ENCODE measurements around the gene GPSM3. TPM values are rescaled to one million over a fixed set of nuclear protein-coding genes. Genes with fewer than 3 reads are reported as not detected.

The GPSM3 gene
- polyA plus RNA-seq, 4 donors, result 6.0 to 31.3 (median 14.0) TPM

DNA sequence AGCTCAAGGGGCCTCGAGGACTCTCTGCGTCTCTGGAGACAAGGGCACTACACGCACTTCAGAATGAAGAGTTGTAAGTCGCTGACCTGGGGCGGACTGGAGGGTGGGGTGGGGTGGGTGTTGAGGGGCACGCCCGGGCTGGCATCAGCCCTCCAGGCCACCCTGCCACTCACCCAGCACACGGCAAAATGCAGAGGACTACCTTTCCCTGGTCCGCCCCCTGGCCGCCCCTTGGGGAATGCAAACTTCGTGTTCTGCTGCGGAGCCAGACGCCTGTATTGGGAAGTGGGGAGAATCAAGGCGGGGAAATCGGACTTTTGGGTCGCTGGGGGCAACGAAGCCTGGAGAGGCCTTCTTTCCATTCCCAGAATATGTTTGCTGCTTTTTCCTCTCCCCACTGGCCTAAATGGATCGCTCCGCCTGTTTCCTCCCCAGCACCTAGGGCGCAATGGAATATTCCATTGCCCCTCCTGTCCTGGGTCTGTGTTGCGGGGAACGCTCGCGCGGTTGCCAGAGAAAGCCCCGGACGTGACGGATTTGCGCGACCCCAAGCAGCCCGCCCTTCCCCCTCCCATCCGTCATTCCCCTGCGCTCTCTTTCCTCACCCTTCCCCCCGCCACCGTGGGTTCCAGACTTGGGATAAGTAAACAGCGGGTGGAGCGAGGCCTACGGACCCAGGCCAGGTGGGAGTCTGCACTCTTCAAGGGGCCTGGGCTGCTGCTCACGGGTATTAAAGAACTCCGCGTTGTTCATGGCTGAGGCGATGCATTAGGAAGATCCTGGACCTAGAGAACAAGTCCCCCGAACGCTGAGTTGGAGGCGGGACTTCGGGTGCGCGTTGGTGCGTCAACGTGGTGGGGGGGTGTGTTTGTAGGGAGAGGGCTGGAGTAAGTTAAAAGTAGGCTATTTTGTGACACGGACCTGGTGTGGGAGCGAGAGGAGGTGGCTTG lies 38.6 kb downstream of the GPSM3 start, which contains the start of gene PPT2:
Gene PPT2 (plus strand): TSS at position 578 of the 950 bp plus-strand sequence. CDS start 454 bp downstream, outside the sequence.
- DNase-seq (peak; percentile 75 to 93), FAIRE-seq (no peak)
- Histone ChIP-seq H3K9me3 (ENCODE audit: control insufficient read depth in 2 of 2, insufficient read depth in 1 of 2, low read depth in 1 of 2, low read length in 1 of 2) (no peaks in the 10 kb centered on the region), H3K27ac (ENCODE audit: low read depth in 1 of 3, low read length in 2 of 3) (peak within 1 kb of the TSS; percentile 58 to 96 (median 91)), H3K36me3 (ENCODE audit: control insufficient read depth in 3 of 3, insufficient read depth in 2 of 3, low read depth in 1 of 3, low read length in 3 of 3) (peaks cover 0 to 33% (median 0%) of the 10 kb centered on the region in 3 donors), H3K4me3 (ENCODE audit: low read depth in 1 of 3, low read length in 3 of 3) (peak within 1 kb of the TSS; percentile 67 to 95 (median 81)), H3K4me1 (ENCODE audit: control insufficient read depth in 3 of 3, insufficient read depth in 2 of 3, low read depth in 1 of 3, low read length in 2 of 3) (peaks cover 0 to 38% (median 4%) of the 10 kb centered on the region in 3 donors), H3K27me3 (ENCODE audit: control insufficient read depth in 3 of 3, insufficient read depth in 3 of 3, low read length in 3 of 3) (peaks cover 0 to 11% (median 2%) of the 10 kb centered on the region in 3 donors)
- WGBS, 3 donors, result 0 to 4% (median 1%) methylated on average over 52 of the region's 52 CpGs

GRCh38 chr6:32152769-32153563 lies 39.5 kb downstream of the GPSM3 start:
- Histone ChIP-seq H3K4me1 (ENCODE audit: control insufficient read depth in 3 of 3, insufficient read depth in 2 of 3, low read depth in 1 of 3, low read length in 2 of 3) (peaks cover 0 to 42% (median 4%) of the 10 kb centered on the region in 3 donors), H3K4me3 (ENCODE audit: low read depth in 1 of 3, low read length in 3 of 3) (peak overlapping the region in 2 of 3 donors; percentile 81 to 95), H3K27me3 (ENCODE audit: control insufficient read depth in 3 of 3, insufficient read depth in 3 of 3, low read length in 3 of 3) (peaks cover 0 to 16% (median 2%) of the 10 kb centered on the region in 3 donors), H3K36me3 (ENCODE audit: control insufficient read depth in 3 of 3, insufficient read depth in 2 of 3, low read depth in 1 of 3, low read length in 3 of 3) (peaks cover 0 to 31% (median 0%) of the 10 kb centered on the region in 3 donors), H3K27ac (ENCODE audit: low read depth in 1 of 3, low read length in 2 of 3) (peak overlapping the region in 2 of 3 donors; percentile 91 to 96), H3K9me3 (ENCODE audit: control insufficient read depth in 2 of 2, insufficient read depth in 1 of 2, low read depth in 1 of 2, low read length in 1 of 2) (no peaks in the 10 kb centered on the region)
- peak; percentile 35 to 81 for DNase-seq
- FAIRE-seq, result no peak
- WGBS, 3 donors, result 26 to 35% (median 29%) methylated on average over 35 of the region's 35 CpGs

- 31 to 53% (median 53%) methylated on average over 13 to 15 of the region's 24 CpGs for WGBS, 3 donors
- peaks cover 0 to 23% (median 0%) of the 10 kb centered on the region in 3 donors for H3K36me3 ChIP-seq (ENCODE audit: control insufficient read depth in 3 of 3, insufficient read depth in 2 of 3, low read depth in 1 of 3, low read length in 3 of 3)
- peak in 1 of 2 donors; percentile 75 for DNase-seq
- peaks cover 0 to 16% (median 2%) of the 10 kb centered on the region in 3 donors for H3K27me3 ChIP-seq (ENCODE audit: control insufficient read depth in 3 of 3, insufficient read depth in 3 of 3, low read length in 3 of 3)
- peak within 1 kb of the TSS in 2 of 3 donors; percentile 91 to 96 for H3K27ac ChIP-seq (ENCODE audit: low read depth in 1 of 3, low read length in 2 of 3)
- no peaks in the 10 kb centered on the region for H3K9me3 ChIP-seq (ENCODE audit: control insufficient read depth in 2 of 2, insufficient read depth in 1 of 2, low read depth in 1 of 2, low read length in 1 of 2)
- no peak for FAIRE-seq
- peaks cover 0 to 44% (median 4%) of the 10 kb centered on the region in 3 donors for H3K4me1 ChIP-seq (ENCODE audit: control insufficient read depth in 3 of 3, insufficient read depth in 2 of 3, low read depth in 1 of 3, low read length in 2 of 3)
- peak within 1 kb of the TSS in 2 of 3 donors; percentile 3 to 95 for H3K4me3 ChIP-seq (ENCODE audit: low read depth in 1 of 3, low read length in 3 of 3)
These were observed 40.3 kb downstream of the GPSM3 start, which contains the start of gene PRRT1 for GRCh38 chr6:32151863-32152768. Gene PRRT1, minus strand, starts transcription at chr6:32151939. Its CDS starts 112 bp downstream, at chr6:32151827.

DNA sequence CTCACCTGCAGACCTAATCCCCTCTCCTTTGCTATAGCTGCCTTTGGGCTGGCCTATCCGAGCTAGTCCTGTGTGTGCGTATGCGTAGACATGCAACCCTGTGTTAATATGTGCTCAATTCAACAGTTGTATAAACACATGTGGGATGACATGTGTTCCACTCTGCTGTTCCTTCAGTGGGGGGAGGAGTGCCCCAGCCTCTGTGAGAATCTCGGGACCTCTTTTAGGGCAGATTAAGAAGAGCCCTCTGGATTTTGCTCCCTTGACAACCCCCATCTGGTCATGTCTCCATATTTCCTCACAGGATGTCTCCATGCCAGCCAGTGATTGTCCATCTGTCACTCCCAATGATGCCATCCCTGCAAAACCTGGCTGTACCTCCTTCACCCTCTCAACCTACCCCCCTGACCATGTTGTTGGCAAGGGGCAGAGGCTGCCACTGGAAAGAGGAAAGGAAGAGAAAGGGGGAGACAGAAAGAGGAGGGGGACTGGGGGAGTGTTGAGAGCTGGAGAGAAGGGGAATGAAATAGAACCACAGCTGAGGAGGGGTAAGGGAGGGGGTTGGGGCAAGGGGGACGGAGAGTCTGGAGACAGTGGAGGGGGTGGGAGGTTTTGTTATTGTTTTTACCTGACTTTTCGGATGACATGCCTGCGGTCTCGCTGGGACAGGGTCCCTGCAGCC lies 41.1 kb downstream of the GPSM3 start:
- WGBS, 3 donors, result 54 to 84% (median 72%) methylated on average over 8 of the region's 8 CpGs
- Histone ChIP-seq H3K27me3 (ENCODE audit: control insufficient read depth in 3 of 3, insufficient read depth in 3 of 3, low read length in 3 of 3) (peaks cover 0 to 16% (median 2%) of the 10 kb centered on the region in 3 donors), H3K9me3 (ENCODE audit: control insufficient read depth in 2 of 2, insufficient read depth in 1 of 2, low read depth in 1 of 2, low read length in 1 of 2) (no peaks in the 10 kb centered on the region), H3K27ac (ENCODE audit: low read depth in 1 of 3, low read length in 2 of 3) (peak overlapping the region in 1 of 3 donors; percentile 31), H3K4me3 (ENCODE audit: low read depth in 1 of 3, low read length in 3 of 3) (peak overlapping the region in 2 of 3 donors; percentile 3 to 22), H3K4me1 (ENCODE audit: control insufficient read depth in 3 of 3, insufficient read depth in 2 of 3, low read depth in 1 of 3, low read length in 2 of 3) (peaks cover 0 to 44% (median 4%) of the 10 kb centered on the region in 3 donors), H3K36me3 (ENCODE audit: control insufficient read depth in 3 of 3, insufficient read depth in 2 of 3, low read depth in 1 of 3, low read length in 3 of 3) (peaks cover 0 to 16% (median 0%) of the 10 kb centered on the region in 3 donors)
- DNase-seq (peak in 1 of 2 donors; percentile 23), FAIRE-seq (no peak)

DNA sequence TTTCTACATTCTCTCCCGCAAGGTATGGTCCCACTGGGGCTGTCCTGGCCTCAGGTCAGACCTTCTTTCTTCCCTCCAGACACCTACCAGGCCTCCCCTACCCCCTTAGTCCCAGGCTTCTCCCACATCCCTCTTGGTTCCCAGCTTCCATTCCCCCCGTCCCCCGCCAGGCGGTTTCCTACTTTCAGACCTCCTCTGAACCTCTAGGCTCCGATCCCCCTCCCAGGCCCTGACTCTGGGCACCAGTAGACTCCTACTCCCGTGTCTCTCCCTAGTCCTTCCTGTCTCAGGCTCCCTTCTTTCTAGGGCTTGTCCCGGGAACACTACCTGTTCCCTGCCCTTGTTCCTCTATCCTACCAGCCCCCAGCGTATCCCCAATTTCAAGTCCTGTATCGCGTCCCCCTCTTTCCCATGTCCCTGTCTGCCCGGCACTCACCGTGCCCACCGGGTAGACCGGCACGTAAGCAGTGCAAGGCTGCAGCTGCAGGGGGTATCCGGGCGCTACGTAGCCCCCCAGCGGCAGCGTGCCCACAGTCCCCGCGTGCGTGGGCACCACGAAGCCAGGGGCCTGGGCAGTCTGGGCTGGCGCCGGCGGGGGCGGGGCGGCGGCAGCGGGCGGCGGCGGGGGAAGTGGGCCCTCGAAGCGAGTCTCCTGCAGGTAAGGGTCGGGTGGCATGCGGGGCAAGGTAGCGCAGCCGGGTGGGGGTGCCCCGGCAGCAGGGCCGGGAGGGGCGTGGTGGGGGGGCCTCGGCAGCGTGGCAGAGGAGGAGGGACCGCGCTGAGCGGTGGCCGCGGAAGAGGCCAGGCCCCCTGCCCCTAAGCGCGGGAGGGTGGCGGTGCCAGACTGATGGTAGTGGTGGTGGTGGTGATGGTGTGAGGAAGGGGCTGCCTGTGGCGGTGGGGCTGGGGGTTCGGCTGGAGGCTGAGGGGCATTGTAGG lies 42.2 kb downstream of the GPSM3 start:
- no peak for FAIRE-seq
- Histone ChIP-seq H3K36me3 (ENCODE audit: control insufficient read depth in 3 of 3, insufficient read depth in 2 of 3, low read depth in 1 of 3, low read length in 3 of 3) (peaks cover 0 to 8% (median 0%) of the 10 kb centered on the region in 3 donors), H3K27ac (ENCODE audit: low read depth in 1 of 3, low read length in 2 of 3) (no peak overlapping the region), H3K9me3 (ENCODE audit: control insufficient read depth in 2 of 2, insufficient read depth in 1 of 2, low read depth in 1 of 2, low read length in 1 of 2) (no peaks in the 10 kb centered on the region), H3K27me3 (ENCODE audit: control insufficient read depth in 3 of 3, insufficient read depth in 3 of 3, low read length in 3 of 3) (peaks cover 0 to 19% (median 2%) of the 10 kb centered on the region in 3 donors), H3K4me3 (ENCODE audit: low read depth in 1 of 3, low read length in 3 of 3) (no peak overlapping the region), H3K4me1 (ENCODE audit: control insufficient read depth in 3 of 3, insufficient read depth in 2 of 3, low read depth in 1 of 3, low read length in 2 of 3) (peaks cover 0 to 38% (median 4%) of the 10 kb centered on the region in 3 donors)
- DNase-seq, result no peak
- 51 to 79% (median 66%) methylated on average over 43 to 55 of the region's 55 CpGs for WGBS, 3 donors

DNA sequence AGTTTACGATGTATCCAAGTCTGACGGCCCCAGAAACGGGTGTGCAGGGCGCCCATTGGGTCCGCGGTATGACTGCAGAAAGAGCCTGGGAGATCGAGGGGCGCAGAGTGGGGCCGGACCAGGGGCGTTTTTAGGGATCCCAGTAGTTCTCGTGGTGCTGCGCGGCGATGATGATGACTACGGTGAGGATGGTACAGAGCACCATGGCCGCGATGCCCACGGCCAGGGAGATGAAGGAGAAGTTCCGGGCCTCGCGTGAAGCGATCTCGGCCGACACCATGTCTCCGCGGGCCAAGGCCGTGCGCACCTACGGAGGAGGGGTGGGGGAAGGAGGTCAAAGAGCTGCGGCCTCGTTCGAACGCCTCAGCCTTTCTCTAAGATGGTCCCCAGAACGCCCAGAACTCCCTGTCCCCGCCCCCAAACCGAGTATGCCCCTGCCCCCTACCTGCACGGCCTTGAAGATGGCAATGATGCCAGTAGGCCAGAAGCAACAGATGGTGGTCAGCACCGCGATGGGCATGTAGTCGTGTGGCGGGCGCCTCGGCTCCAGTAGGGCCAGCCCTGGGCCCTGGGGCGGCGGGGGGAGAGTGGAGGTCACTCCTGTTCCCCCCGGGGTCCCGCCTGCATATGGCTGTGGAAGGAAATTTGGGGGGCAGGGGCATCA lies 43.2 kb downstream of the GPSM3 start:
- DNase-seq (no peak), FAIRE-seq (no peak)
- peaks cover 0 to 19% (median 2%) of the 10 kb centered on the region in 3 donors for H3K27me3 ChIP-seq (ENCODE audit: control insufficient read depth in 3 of 3, insufficient read depth in 3 of 3, low read length in 3 of 3)
- H3K4me3 ChIP-seq (ENCODE audit: low read depth in 1 of 3, low read length in 3 of 3), result peak overlapping the region in 2 of 3 donors; percentile 31 to 70
- peaks cover 0 to 5% (median 0%) of the 10 kb centered on the region in 3 donors for H3K36me3 ChIP-seq (ENCODE audit: control insufficient read depth in 3 of 3, insufficient read depth in 2 of 3, low read depth in 1 of 3, low read length in 3 of 3)
- H3K27ac ChIP-seq (ENCODE audit: low read depth in 1 of 3, low read length in 2 of 3), result no peak overlapping the region
- H3K9me3 ChIP-seq (ENCODE audit: control insufficient read depth in 2 of 2, insufficient read depth in 1 of 2, low read depth in 1 of 2, low read length in 1 of 2), result no peaks in the 10 kb centered on the region
- peaks cover 0 to 33% (median 0%) of the 10 kb centered on the region in 3 donors for H3K4me1 ChIP-seq (ENCODE audit: control insufficient read depth in 3 of 3, insufficient read depth in 2 of 3, low read depth in 1 of 3, low read length in 2 of 3)
- WGBS, 3 donors, result 61 to 65% (median 63%) methylated on average over 46 to 47 of the region's 47 CpGs

Measured in small intestine (tissue), 7 donors.